Neural crest cell (in vitro differentiated cells): ENCODE results near the gene TNFAIP1. TPM values are rescaled to one million over a fixed set of nuclear protein-coding genes. Genes with fewer than 3 reads are reported as not detected.

Experiments
- DNase-seq: peaks from one replicate; pipeline ENCODE4 v3.0.0; 2021; ENCODE audit warnings: low read depth, mixed read lengths, low spot score
- H3K27ac Mint-ChIP-seq: one replicate; pipeline ENCODE4 v1.8.0; 2021; ENCODE audit warnings: mild to moderate bottlenecking, mixed read lengths; ENCODE audit not compliant: unreplicated experiment
- H3K27me3 Mint-ChIP-seq: 2 replicates; pipeline ENCODE4 v1.8.0; 2021; ENCODE audit warnings: low read depth, mild to moderate bottlenecking, mixed read lengths
- H3K36me3 Mint-ChIP-seq: 2 replicates; pipeline ENCODE4 v1.8.0; 2021; ENCODE audit warnings: low read depth, mild to moderate bottlenecking, mixed read lengths
- H3K4me1 Mint-ChIP-seq: 2 replicates; pipeline ENCODE4 v1.8.0; 2021; ENCODE audit warnings: mixed read lengths
- H3K4me3 Mint-ChIP-seq: one replicate; pipeline ENCODE4 v1.8.0; 2021; ENCODE audit warnings: mild to moderate bottlenecking, mixed read lengths
- H3K9me3 Mint-ChIP-seq: 2 replicates; pipeline ENCODE4 v1.8.0; 2021; ENCODE audit warnings: mixed read lengths
- CTCF ChIP-seq: fragments of 200-600 bp; sonication (generic); conservative IDR thresholded peaks from 2 replicates; pipeline ENCODE4 v1.5.0; 2021; ENCODE audit warnings: antibody characterized with exemption, mild to moderate bottlenecking
- total RNA-seq: library from RNA; stranded (reverse); gene quantifications from 2 replicates; pipeline ENCODE4 v1.2.1, GENCODE V29; 2021

Gene TNFAIP1
- total RNA-seq, 1 donor from 2014 or later, result 38.2 TPM

- peak overlapping the region; percentile 94 for H3K4me3 Mint-ChIP-seq
- H3K4me1 Mint-ChIP-seq, result peaks cover 48% of the 10 kb centered on the region
- DNase-seq, result no peak
- no peaks in the 10 kb centered on the region for H3K9me3 Mint-ChIP-seq
- H3K27me3 Mint-ChIP-seq, result no peaks in the 10 kb centered on the region
- H3K36me3 Mint-ChIP-seq, result peaks cover 4% of the 10 kb centered on the region
- TF ChIP-seq CTCF, result no peak
- H3K27ac Mint-ChIP-seq, result peak overlapping the region; percentile 97
These were observed 18.2 kb upstream of the TNFAIP1 start for GRCh38 chr17:28317099-28317965.

- no peaks in the 10 kb centered on the region for H3K27me3 Mint-ChIP-seq
- DNase-seq, result peak; percentile 36
- no peak for TF ChIP-seq CTCF
These were observed 17.4 kb upstream of the TNFAIP1 start for GRCh38 chr17:28317966-28318758.

GRCh38 chr17:28318759-28319597, 16.6 kb upstream of the TNFAIP1 start, which contains the start of gene TMEM97:
Gene TMEM97 (plus strand): TSS chr17:28319200. CDS start chr17:28319240, 40 bp downstream.
- TF ChIP-seq CTCF, result no peak
- Mint-ChIP-seq H3K27ac (peak within 1 kb of the TSS; percentile 97), H3K36me3 (peaks cover 4% of the 10 kb centered on the region), H3K4me1 (peaks cover 57% of the 10 kb centered on the region), H3K4me3 (peak within 1 kb of the TSS; percentile 94), H3K9me3 (no peaks in the 10 kb centered on the region), H3K27me3 (no peaks in the 10 kb centered on the region)
- DNase-seq, result peak; percentile 92

More at GRCh38 chr17:28317966-28318758, 17.4 kb upstream of the TNFAIP1 start:
- H3K36me3 Mint-ChIP-seq, result peaks cover 4% of the 10 kb centered on the region
- H3K4me3 Mint-ChIP-seq, result peak overlapping the region; percentile 94
- peak overlapping the region; percentile 97 for H3K27ac Mint-ChIP-seq
- H3K9me3 Mint-ChIP-seq, result no peaks in the 10 kb centered on the region
- peaks cover 56% of the 10 kb centered on the region for H3K4me1 Mint-ChIP-seq

GRCh38 chr17:28319598-28319935, 16.0 kb upstream of the TNFAIP1 start:
- Mint-ChIP-seq H3K9me3 (no peaks in the 10 kb centered on the region), H3K4me3 (peak overlapping the region; percentile 94), H3K36me3 (peaks cover 4% of the 10 kb centered on the region), H3K4me1 (peaks cover 58% of the 10 kb centered on the region), H3K27me3 (no peaks in the 10 kb centered on the region), H3K27ac (peak overlapping the region; percentile 96)
- DNase-seq, result no peak
- no peak for TF ChIP-seq CTCF
